HS-27A (cell line): ENCODE results near the gene TNS1.

Experiments used
- DNase-seq: peaks from one replicate; pipeline ENCODE4 v3.0.0-alpha.2; 2012; ENCODE audit warnings: low read depth, missing footprints

TNS1 gene

DNA sequence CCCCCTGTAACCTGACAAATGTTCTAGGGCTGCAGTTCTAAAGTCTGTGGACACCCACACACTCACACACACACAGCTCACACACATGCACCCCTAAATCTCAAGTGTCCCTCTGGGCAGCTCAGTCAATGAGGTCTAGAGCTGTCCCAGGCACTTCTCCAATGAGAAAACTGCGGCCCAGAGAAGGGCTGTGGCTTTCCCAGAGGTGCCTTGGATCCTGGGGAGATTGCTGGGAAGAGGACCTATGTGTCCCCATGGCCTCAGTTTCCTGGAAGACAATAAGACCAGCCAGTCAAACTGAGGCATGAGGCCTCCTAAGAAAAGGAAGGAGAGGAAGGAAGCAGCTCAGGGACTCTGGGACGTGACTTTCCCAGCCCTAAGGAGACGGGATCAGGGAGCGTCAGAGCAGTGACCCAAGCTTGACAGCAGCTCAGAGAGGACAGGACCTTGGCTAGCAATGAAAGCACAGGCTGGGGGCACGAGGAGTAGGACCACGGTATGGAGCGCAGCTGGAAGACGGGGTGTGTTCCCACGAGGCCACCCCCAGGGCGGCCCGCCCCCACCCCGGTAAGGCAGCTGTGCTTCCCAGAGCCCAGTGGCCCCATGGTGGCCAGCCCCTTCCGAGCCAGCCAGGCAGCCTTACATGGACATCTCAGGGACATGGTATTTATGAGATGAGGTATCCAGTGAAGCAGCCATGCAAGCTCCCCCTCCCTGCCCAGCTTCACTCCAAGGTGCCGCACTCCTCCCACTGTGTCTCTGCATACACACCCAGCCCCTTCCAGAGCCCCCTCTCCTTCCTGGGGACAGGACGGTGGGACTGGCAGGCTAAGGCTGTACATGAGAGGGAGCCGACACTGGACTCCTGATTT is 46.0 kb downstream of the TNS1 start:
- no peak for DNase-seq

DNA sequence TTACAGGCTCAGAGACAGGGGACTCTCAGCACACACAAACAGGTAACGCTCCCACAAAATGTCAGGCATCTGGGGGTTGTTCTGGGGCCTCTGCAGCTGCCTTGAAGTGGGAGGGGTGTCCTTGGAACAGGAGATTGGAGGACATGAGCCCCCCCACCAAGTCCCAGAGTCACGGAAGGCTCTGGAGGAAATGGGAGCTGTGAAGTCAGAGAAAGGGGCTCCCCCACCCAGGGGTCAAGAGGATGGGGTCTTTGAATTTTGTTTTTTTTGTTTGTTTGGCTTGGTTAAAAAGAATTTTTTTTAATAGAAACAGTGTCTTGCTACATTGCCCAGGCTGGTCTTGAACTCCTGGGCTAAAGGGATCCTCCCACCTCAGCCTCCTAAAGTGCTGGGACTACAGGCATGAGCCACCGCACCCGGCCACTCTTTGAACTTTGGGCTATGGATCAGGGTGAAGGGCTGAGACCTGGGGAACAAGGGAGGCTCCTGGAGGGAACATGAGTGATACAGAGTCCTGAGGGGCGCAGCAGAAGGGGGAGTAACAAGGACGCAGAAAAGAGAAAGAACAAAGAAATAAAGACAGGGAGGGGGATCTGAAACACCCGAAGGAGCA is 46.8 kb downstream of the TNS1 start:
- DNase-seq: no peak

- no peak for DNase-seq
These were observed 47.6 kb downstream of the TNS1 start for GRCh38 chr2:217954971-217955740.

GRCh38 chr2:217954469-217954868 is 48.3 kb downstream of the TNS1 start:
- no peak for DNase-seq

- DNase-seq: no peak
These were observed 48.7 kb downstream of the TNS1 start for GRCh38 chr2:217954051-217954450.

DNA sequence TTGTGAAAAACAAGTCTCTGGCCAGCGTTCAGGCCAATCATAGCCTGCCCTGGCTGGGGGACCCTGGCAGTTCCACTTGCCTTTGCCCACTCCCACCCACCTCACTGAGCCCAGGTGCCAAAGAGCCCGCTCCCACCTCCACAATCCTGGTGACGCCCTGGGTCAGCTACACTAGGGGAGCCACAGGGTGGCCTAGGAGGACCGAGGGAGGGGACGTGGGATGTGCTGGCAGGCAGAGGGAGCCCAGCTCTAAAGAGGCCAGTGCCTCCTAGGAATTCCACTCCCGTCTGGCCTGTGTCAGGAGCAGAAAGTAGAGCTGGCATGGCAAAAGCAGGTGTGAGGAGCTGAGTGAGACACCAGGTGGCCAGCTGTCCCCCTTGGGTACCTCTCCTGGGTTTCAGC is 49.3 kb downstream of the TNS1 start:
- DNase-seq: no peak

- no peak for DNase-seq
These were observed 49.7 kb downstream of the TNS1 start for GRCh38 chr2:217953011-217953481.

DNA sequence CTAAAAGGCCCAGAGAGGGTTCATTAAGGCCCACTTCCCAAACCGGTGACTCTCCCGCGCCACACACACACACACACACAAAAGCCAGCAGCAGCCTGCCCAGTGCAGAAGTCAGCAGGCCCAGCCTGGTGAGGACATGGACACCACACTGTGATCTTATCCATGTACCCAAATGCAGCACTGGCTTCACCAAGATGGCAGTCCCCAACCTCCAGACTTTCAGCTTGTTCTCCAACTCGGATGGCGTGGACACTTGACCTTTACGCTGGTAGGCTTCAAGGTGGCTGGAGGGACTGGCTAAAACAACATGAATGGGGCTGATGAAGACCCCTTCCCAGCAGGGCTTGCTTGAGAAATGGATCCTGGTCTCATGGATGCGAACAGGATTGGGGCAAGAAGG is 50.4 kb downstream of the TNS1 start:
- no peak for DNase-seq

- DNase-seq: no peak
These were observed 51.1 kb downstream of the TNS1 start for GRCh38 chr2:217951521-217952247.

- no peak for DNase-seq
These were observed 51.7 kb downstream of the TNS1 start for GRCh38 chr2:217951091-217951490.

GRCh38 chr2:217950401-217950871 is 52.4 kb downstream of the TNS1 start:
- DNase-seq: no peak

DNA sequence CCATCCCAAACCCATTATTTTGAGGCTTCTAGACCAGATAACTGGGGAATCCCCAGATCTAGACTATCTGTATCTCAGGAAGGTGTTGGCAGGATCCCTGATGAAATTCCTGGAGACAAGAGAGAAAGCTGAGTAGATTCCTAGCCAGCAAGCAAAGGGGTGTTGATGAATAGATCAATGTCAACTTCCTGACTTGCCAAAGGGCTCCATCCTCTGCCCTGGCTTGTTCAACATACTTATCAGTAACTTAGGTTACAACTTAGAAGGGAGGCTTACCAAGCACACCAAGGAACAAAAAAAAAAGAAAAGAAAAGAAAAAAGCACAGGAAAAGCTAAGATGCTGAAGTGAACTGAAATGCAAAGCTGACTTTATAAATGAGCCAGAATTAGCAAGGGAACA is 53.3 kb downstream of the TNS1 start:
- no peak for DNase-seq

GRCh38 chr2:217948897-217949296 is 53.9 kb downstream of the TNS1 start:
- DNase-seq: no peak

- no peak for DNase-seq
These were observed 54.4 kb downstream of the TNS1 start for GRCh38 chr2:217948351-217948791.

DNA sequence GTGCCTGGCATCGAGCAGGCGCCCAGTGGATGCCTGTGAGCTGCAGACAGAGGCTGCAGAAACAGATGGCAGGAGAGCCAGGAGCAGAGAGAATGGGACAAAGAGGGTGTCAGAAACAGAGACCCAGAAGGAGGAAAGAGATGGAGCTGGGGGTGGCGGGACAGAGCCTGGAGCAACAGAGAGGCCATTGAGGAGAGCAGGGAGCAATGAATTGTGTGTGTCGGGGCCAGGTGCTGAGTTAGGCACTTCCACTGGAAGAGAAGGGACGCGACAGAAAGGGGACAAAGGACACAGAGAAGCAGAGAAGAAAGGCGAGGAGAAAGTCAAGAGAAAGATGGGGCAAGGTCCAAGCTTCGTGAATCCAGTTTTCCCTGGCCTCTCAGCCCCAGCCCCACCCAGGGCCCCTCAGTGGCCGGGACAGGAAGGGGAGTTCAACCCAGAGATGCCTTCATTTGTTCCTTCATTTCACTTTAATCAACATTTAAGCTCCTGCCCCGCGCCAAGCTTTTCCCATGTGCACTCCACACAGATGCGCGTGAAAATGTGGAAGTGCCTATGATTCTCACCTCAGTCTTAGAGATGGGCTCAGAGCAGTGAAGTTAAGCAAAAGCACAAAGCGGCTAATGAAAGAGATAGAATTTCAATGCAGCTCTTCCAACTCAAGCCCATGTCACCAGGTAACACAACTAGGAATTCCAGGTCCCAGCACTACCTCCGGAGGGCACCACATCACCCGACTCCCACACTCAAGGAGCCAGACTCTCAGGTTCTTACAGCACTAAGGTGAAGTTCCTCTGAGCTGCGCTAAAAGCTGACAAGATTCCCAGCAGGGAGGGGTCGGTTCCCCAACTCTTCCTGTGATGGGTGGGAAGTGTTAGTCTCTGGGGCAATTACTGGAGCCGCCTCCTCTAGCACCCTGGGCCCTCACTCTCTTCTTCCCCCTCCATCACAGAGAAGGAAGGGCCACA is 55.1 kb downstream of the TNS1 start:
- no peak for DNase-seq

- no peak for DNase-seq
These were observed 56.7 kb downstream of the TNS1 start for GRCh38 chr2:217946051-217946450.

GRCh38 chr2:217945530-217945929 is 57.3 kb downstream of the TNS1 start:
- no peak for DNase-seq

- no peak for DNase-seq
These were observed 57.9 kb downstream of the TNS1 start for GRCh38 chr2:217944923-217945322.

- no peak for DNase-seq
These were observed 58.4 kb downstream of the TNS1 start for GRCh38 chr2:217944366-217944765.

GRCh38 chr2:217943446-217944321 is 59.1 kb downstream of the TNS1 start:
- no peak for DNase-seq
